ENCODE measurements around the gene CISH. TPM values are rescaled to one million over a fixed set of nuclear protein-coding genes. Genes with fewer than 3 reads are reported as not detected.
A peak's percentile ranks its signal among the peaks of the same experiment; 100 is the strongest.

CISH gene
- 1.3 TPM for polyA plus RNA-seq (2012; ENCODE audit: missing spikeins)

DNA sequence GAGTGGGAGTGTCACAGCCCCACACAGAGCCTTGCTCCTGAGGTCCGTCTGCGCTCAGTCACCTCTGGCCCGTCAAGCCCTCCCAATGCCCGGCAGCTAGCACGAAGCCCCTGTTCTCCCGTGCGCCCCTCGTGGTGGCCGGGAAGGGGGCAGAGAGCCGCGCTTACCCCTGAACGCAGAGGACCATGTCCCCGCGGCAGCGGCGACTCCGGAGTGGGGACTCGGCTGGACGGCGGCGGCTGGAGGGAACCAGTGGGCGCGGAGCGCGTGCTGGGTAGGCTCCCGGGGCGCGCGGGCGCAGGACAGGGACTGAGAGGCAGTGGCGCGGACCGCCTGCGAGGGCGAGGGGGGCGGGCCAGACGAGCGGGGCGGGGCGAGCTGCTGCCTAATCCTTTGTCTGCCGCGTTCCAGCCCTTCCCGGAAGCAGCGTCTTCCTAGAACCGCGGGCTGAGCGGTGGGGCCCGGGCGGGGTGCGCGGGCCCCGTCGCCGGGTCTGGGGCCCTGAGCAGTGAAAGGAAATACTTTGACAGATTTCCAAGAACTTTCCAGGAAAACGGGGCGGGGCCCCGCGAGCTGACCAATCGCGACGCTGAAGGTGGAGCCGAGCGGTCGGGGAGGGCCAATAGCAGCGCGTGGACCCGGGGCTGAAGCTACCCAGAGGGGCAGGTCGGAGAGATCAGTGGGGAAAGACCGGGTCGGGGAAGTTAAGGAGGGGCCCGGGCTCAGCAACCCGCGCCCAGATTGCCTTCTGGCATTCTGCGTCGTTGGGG is at the start of gene CISH:
Gene CISH, minus strand, starts transcription at position 311 of the 770 bp plus-strand sequence. Its CDS starts 124 bp downstream, at position 187.
- peak; percentile 46; the same call in 1 of the 2 replicates for TF ChIP-seq POLR2A (IDR thresholded peaks at IDR 0.05; ENCODE audit: low read depth, low read length)
- TF ChIP-seq TAF1 (IDR thresholded peaks at IDR 0.05; ENCODE audit: borderline replicate concordance, low read depth, low read length) = 0 out of 2 replicates have a peak, but pooled peaks have one; percentile 64
- no peak for TF ChIP-seq POLR2AphosphoS5 (IDR thresholded peaks at IDR 0.05; ENCODE audit: low read depth, low read length)
- peak; percentile 89 for DNase-seq (ENCODE audit: insufficient read length)
- peak; percentile 91 for FAIRE-seq

DNA sequence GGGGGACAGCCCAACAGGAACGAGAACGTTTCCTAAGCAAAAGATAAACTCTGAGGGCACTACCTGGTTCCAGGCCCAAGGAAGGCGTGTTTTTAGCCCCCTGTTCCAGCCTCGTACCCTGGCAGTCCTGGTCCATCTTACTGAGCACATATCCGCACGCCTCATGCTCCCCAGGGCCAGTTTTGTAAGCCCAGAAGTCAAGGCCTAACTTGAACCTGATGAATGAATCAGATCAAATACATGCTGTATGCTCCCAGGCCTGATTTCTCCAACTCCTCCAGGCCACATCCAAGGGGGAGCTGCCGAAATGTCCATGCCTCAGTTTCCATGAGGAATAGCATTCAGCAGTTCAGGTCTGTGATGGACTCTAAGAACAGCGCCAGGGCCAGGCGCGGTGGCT is 48.8 kb upstream of the CISH start:
- no peak for FAIRE-seq
- DNase-seq (ENCODE audit: insufficient read length) = no peak
- TF ChIP-seq POLR2A (IDR thresholded peaks at IDR 0.05; ENCODE audit: low read depth, low read length) = no peak
- no peak for TF ChIP-seq POLR2AphosphoS5 (IDR thresholded peaks at IDR 0.05; ENCODE audit: low read depth, low read length)
- no peak for TF ChIP-seq TAF1 (IDR thresholded peaks at IDR 0.05; ENCODE audit: borderline replicate concordance, low read depth, low read length)

- FAIRE-seq (no peak), DNase-seq (ENCODE audit: insufficient read length) (no peak)
- TF ChIP-seq POLR2AphosphoS5 (IDR thresholded peaks at IDR 0.05; ENCODE audit: low read depth, low read length) (no peak), POLR2A (IDR thresholded peaks at IDR 0.05; ENCODE audit: low read depth, low read length) (no peak), TAF1 (IDR thresholded peaks at IDR 0.05; ENCODE audit: borderline replicate concordance, low read depth, low read length) (no peak)
Observed at GRCh38 chr3:50658831-50659230, 47.3 kb upstream of the CISH start.

DNA sequence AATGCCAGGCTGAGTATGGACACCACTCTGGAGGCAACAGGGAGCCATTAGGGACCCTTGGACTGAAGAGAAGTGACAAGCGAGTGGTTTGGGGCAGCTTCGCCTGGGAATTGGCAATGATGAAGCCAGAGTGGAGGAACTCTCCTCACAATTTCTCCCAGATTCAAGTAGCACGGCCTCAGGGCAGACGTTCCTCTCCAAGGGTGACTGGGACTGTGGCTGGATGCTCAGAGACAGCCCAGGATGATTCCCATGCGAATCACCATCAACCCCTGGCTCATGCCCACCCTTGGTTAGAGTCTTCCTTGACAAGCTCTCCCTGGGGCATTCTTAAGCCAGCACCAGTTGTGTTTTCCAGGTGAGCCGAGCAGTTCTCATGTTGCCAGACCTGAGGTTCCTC is 46.8 kb upstream of the CISH start:
- DNase-seq (ENCODE audit: insufficient read length) (no peak), FAIRE-seq (no peak)
- TF ChIP-seq TAF1 (IDR thresholded peaks at IDR 0.05; ENCODE audit: borderline replicate concordance, low read depth, low read length) (no peak), POLR2AphosphoS5 (IDR thresholded peaks at IDR 0.05; ENCODE audit: low read depth, low read length) (no peak), POLR2A (IDR thresholded peaks at IDR 0.05; ENCODE audit: low read depth, low read length) (no peak)

- TF ChIP-seq POLR2A (IDR thresholded peaks at IDR 0.05; ENCODE audit: low read depth, low read length) = no peak
- no peak for TF ChIP-seq TAF1 (IDR thresholded peaks at IDR 0.05; ENCODE audit: borderline replicate concordance, low read depth, low read length)
- no peak for TF ChIP-seq POLR2AphosphoS5 (IDR thresholded peaks at IDR 0.05; ENCODE audit: low read depth, low read length)
- no peak for FAIRE-seq
- DNase-seq (ENCODE audit: insufficient read length) = no peak
Observed at GRCh38 chr3:50657816-50658215, 46.2 kb upstream of the CISH start.

- FAIRE-seq (no peak), DNase-seq (ENCODE audit: insufficient read length) (no peak)
- no peak for TF ChIP-seq TAF1 (IDR thresholded peaks at IDR 0.05; ENCODE audit: borderline replicate concordance, low read depth, low read length)
- no peak for TF ChIP-seq POLR2A (IDR thresholded peaks at IDR 0.05; ENCODE audit: low read depth, low read length)
- TF ChIP-seq POLR2AphosphoS5 (IDR thresholded peaks at IDR 0.05; ENCODE audit: low read depth, low read length) = no peak
Observed at GRCh38 chr3:50657407-50657806, 45.8 kb upstream of the CISH start.

DNA sequence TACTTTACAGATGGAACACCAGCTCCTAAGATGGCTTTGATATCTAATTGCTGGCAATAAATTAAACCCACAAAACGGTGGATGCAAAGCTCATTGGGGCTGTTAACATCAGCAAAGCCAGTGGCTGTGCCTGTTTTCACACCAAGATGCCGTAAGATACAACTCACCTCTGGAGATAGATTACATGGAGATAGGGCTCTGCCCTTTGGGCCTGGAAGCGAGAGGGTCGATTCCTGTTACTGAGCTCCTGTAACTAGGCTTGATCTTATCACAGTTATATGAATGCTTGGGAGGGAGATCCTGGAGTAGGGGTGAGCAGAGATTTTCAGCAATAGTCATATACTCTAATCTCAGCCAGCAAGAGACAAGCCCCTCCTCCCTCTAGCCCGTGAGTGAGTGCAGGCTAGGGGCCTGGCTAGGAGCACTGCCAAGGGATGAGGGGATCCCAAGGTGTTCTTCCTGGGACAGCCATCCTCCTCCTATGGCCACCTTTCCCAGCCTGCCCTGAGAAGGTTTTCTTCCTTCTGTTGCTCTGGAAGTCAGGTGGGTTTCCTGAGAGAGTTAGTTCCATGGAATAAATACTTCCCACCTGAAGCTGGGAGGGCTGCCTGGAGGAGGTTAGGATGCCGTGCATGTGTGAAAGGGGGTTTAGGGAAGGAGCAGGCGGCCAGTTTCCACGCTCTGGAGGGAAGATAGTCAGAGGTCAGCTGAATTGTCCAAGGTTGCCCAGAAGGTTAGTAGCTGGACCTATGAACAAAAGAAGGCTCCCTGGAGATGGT is 45.0 kb upstream of the CISH start:
- no peak for FAIRE-seq
- no peak for TF ChIP-seq POLR2AphosphoS5 (IDR thresholded peaks at IDR 0.05; ENCODE audit: low read depth, low read length)
- no peak for TF ChIP-seq POLR2A (IDR thresholded peaks at IDR 0.05; ENCODE audit: low read depth, low read length)
- TF ChIP-seq TAF1 (IDR thresholded peaks at IDR 0.05; ENCODE audit: borderline replicate concordance, low read depth, low read length) = no peak
- no peak for DNase-seq (ENCODE audit: insufficient read length)

- FAIRE-seq = no peak
- no peak for DNase-seq (ENCODE audit: insufficient read length)
- TF ChIP-seq POLR2AphosphoS5 (IDR thresholded peaks at IDR 0.05; ENCODE audit: low read depth, low read length) = no peak
- no peak for TF ChIP-seq POLR2A (IDR thresholded peaks at IDR 0.05; ENCODE audit: low read depth, low read length)
- no peak for TF ChIP-seq TAF1 (IDR thresholded peaks at IDR 0.05; ENCODE audit: borderline replicate concordance, low read depth, low read length)
Observed at GRCh38 chr3:50655009-50655830, 43.6 kb upstream of the CISH start.

DNA sequence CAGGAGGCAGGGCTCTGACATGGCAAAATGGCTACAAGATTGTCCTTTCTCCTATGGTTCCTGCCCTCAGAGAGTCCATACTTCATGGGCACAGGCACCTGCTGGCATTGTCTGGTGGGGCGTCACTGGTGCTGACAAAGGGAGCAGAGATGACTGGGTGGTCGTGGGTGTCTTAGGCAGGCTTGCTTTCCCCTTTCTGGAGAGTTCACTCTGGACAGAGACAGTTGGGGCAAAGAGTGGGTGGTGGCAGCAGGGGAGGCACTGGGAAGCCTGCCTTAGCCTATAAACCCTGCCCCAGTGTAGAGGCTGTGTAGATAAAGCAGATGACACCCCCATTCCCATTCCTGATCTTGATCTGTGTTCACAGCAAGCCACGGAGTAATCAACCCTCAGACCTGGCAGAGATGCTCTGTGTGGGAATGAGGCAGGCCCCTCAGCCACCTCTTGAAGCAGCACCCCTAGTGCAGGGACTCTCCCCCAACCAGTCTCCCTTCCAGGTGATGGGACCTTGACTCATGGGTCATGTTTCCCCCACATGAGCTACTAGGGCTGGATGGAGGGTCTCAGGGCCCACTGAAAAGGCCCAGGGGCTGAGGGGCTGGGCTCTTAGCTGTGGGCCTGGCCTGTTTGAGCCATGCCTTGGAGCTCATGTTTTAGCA is 42.5 kb upstream of the CISH start:
- TF ChIP-seq TAF1 (IDR thresholded peaks at IDR 0.05; ENCODE audit: borderline replicate concordance, low read depth, low read length) = no peak
- FAIRE-seq = no peak
- DNase-seq (ENCODE audit: insufficient read length) = no peak

GRCh38 chr3:50652709-50653108 is 41.1 kb upstream of the CISH start:
- DNase-seq (ENCODE audit: insufficient read length) = no peak
- no peak for FAIRE-seq
- TF ChIP-seq POLR2A (IDR thresholded peaks at IDR 0.05; ENCODE audit: low read depth, low read length) (no peak), TAF1 (IDR thresholded peaks at IDR 0.05; ENCODE audit: borderline replicate concordance, low read depth, low read length) (no peak), POLR2AphosphoS5 (IDR thresholded peaks at IDR 0.05; ENCODE audit: low read depth, low read length) (no peak)

Data from GM12892 (cell line).